Mesenchymal stem cell (in vitro differentiated cells and primary cell): ENCODE data around the gene ARPC2.
A peak's percentile ranks its signal among the peaks of the same experiment; 100 is the strongest.

ENCODE experiments used
- DNase-seq: peaks from one replicate; pipeline ENCODE4 v3.0.0-alpha.2; 2013
- H2AFZ ChIP-seq: one replicate; pipeline ENCODE4 v1.6.1; 2013; ENCODE audit warnings: low read depth, mild to moderate bottlenecking, control low read depth, inconsistent platforms, low read length, moderate library complexity
- H2AK5ac ChIP-seq: 2 replicates; pipeline ENCODE4 v1.6.1; 2013; ENCODE audit warnings: low read length, moderate library complexity, mild to moderate bottlenecking, inconsistent platforms; ENCODE audit not compliant: severe bottlenecking
- H2BK120ac ChIP-seq: one replicate; pipeline ENCODE4 v1.6.1; 2013; ENCODE audit warnings: low read depth, mild to moderate bottlenecking, inconsistent platforms, low read length, moderate library complexity
- H2BK12ac ChIP-seq, 2 experiments: one replicate each; pipeline ENCODE4 v1.6.1; 2013; ENCODE audit warnings: inconsistent platforms in 2 of 2, low read length in 2 of 2, mild to moderate bottlenecking in 2 of 2, moderate library complexity in 2 of 2, control low read depth in 1 of 2
- H2BK15ac ChIP-seq: one replicate; pipeline ENCODE4 v1.6.1; 2013; ENCODE audit warnings: mild to moderate bottlenecking, low read depth, inconsistent platforms; ENCODE audit not compliant: poor library complexity, severe bottlenecking
- H2BK5ac ChIP-seq: 2 replicates; pipeline ENCODE4 v1.6.1; 2013; ENCODE audit warnings: low read depth, mild to moderate bottlenecking, low read length, control low read depth, inconsistent platforms; ENCODE audit not compliant: poor library complexity, severe bottlenecking
- H3K14ac ChIP-seq, 2 experiments: one replicate each; pipeline ENCODE4 v1.6.1; 2013; ENCODE audit warnings: inconsistent platforms in 2 of 2, low read length in 2 of 2, control low read depth in 1 of 2, mild to moderate bottlenecking in 1 of 2, moderate library complexity in 1 of 2
- H3K18ac ChIP-seq, 2 experiments: one replicate each; pipeline ENCODE4 v1.6.1; 2013; ENCODE audit warnings: inconsistent platforms in 2 of 2, low read length in 2 of 2, control low read depth in 1 of 2, low read depth in 1 of 2, mild to moderate bottlenecking in 1 of 2
- H3K23ac ChIP-seq, 2 experiments: one replicate each; pipeline ENCODE4 v1.6.1; 2013; ENCODE audit warnings: inconsistent platforms in 2 of 2, low read length in 2 of 2, mild to moderate bottlenecking in 2 of 2, moderate library complexity in 2 of 2, control low read depth in 1 of 2
- H3K27ac ChIP-seq: 2 replicates; pipeline ENCODE4 v1.5.1; 2013; ENCODE audit warnings: mild to moderate bottlenecking, moderate library complexity, low read length, control low read depth, inconsistent platforms; ENCODE audit not compliant: poor library complexity, severe bottlenecking
- H3K27me3 ChIP-seq, 2 experiments: 2 replicates each; pipeline versions ENCODE4 v1.6.1 to v1.7.0; 2013; ENCODE audit warnings: low read length in 2 of 2, mild to moderate bottlenecking in 2 of 2, moderate library complexity in 2 of 2, control low read depth in 1 of 2, inconsistent platforms in 1 of 2; ENCODE audit not compliant: control insufficient read depth in 1 of 2, insufficient read depth in 1 of 2
- H3K36me3 ChIP-seq, 2 experiments: 2 replicates each; pipeline versions ENCODE4 v1.6.1 to v1.7.0; 2013; ENCODE audit warnings: low read length in 2 of 2, control low read depth in 1 of 2, inconsistent platforms in 1 of 2, low read depth in 1 of 2, mild to moderate bottlenecking in 1 of 2; ENCODE audit not compliant: insufficient read depth in 2 of 2, control insufficient read depth in 1 of 2
- H3K4ac ChIP-seq, 2 experiments: one replicate each; pipeline ENCODE4 v1.6.1; 2013; ENCODE audit warnings: inconsistent platforms in 2 of 2, low read length in 2 of 2, mild to moderate bottlenecking in 2 of 2, moderate library complexity in 2 of 2, control low read depth in 1 of 2, low read depth in 1 of 2
- H3K4me1 ChIP-seq: 2 replicates; pipeline ENCODE4 v1.6.1; 2013; ENCODE audit warnings: low read depth, low read length, control low read depth; ENCODE audit not compliant: control insufficient read depth, insufficient read depth
- H3K4me2 ChIP-seq: 2 replicates; pipeline ENCODE4 v1.6.1; 2013; ENCODE audit warnings: low read length, mild to moderate bottlenecking, inconsistent platforms; ENCODE audit not compliant: poor library complexity, severe bottlenecking
- H3K4me3 ChIP-seq, 2 experiments: 2 replicates each; pipeline versions ENCODE4 v1.5.1 to v1.7.0; 2013; ENCODE audit warnings: low read length in 2 of 2, mild to moderate bottlenecking in 2 of 2, control low read depth in 1 of 2, low read depth in 1 of 2; ENCODE audit not compliant: insufficient read depth in 1 of 2
- H3K79me1 ChIP-seq: replicated peaks from 2 replicates; pipeline ENCODE4 v1.6.1; 2013; ENCODE audit warnings: mild to moderate bottlenecking, control low read depth, low read length, inconsistent platforms; ENCODE audit not compliant: poor library complexity, severe bottlenecking
- H3K9ac ChIP-seq: 2 replicates; pipeline ENCODE4 v1.7.0; 2013; ENCODE audit warnings: mild to moderate bottlenecking, low read length, moderate library complexity
- H3K9me3 ChIP-seq: 2 replicates; pipeline ENCODE4 v1.7.0; 2013; ENCODE audit warnings: mild to moderate bottlenecking, low read length; ENCODE audit not compliant: control insufficient read depth
- H4K8ac ChIP-seq: one replicate; pipeline ENCODE4 v1.6.1; 2013; ENCODE audit warnings: inconsistent platforms, mild to moderate bottlenecking, low read length, moderate library complexity
- H4K91ac ChIP-seq: one replicate; pipeline ENCODE4 v1.6.1; 2013; ENCODE audit warnings: mild to moderate bottlenecking, low read length, inconsistent platforms
- WGBS: methylation state at CpG from one replicate; pipeline ENCODE4 v1.1.7; 2013; ENCODE audit warnings: mixed read lengths; 5-methylcytosine and 5-hydroxymethylcytosine counted together

Gene ARPC2

GRCh38 chr2:218261423-218262236 is 44.6 kb downstream of the ARPC2 start:
- Histone ChIP-seq H3K79me1 (peaks cover 23% of the 10 kb centered on the region), H2BK12ac (peak overlapping the region; percentile 75 to 94), H3K27me3 (no peaks in the 10 kb centered on the region), H3K4me2 (no peak overlapping the region), H4K8ac (peak overlapping the region; percentile 79), H3K27ac (no peak overlapping the region), H3K4ac (peak overlapping the region; percentile 19 to 52), H3K9ac (peak overlapping the region; percentile 38), H2BK15ac (peak overlapping the region; percentile 9), H2AK5ac (peak overlapping the region; percentile 34), H2AFZ (no peak overlapping the region), H2BK120ac (peak overlapping the region; percentile 51), H2BK5ac (no peak overlapping the region), H3K36me3 (peaks cover 46 to 57% of the 10 kb centered on the region in 2 experiments), H3K23ac (peak overlapping the region in 1 of 2 experiments; percentile 47), H3K14ac (no peak overlapping the region), H3K18ac (peak overlapping the region; percentile 30 to 81), H3K9me3 (no peaks in the 10 kb centered on the region), H4K91ac (peak overlapping the region; percentile 95), H3K4me1 (peaks cover 35% of the 10 kb centered on the region), H3K4me3 (no peak overlapping the region)
- peak; percentile 60 for DNase-seq
- WGBS, result 69% methylated on average over 5 of the region's 8 CpGs

- H2BK12ac ChIP-seq, result peak overlapping the region in 1 of 2 experiments; percentile 8
- no peaks in the 10 kb centered on the region for H3K27me3 ChIP-seq
- DNase-seq, result no peak
- no peak overlapping the region for H2BK120ac ChIP-seq
- peak overlapping the region in 1 of 2 experiments; percentile 47 for H3K23ac ChIP-seq
- H2AFZ ChIP-seq, result no peak overlapping the region
- no peak overlapping the region for H3K27ac ChIP-seq
- no peak overlapping the region for H3K14ac ChIP-seq
- H3K4ac ChIP-seq, result peak overlapping the region in 1 of 2 experiments; percentile 17
- no peak overlapping the region for H2BK5ac ChIP-seq
- peaks cover 28% of the 10 kb centered on the region for H3K79me1 ChIP-seq
- H3K18ac ChIP-seq, result peak overlapping the region; percentile 30 to 48
- H4K8ac ChIP-seq, result peak overlapping the region; percentile 79
- no peak overlapping the region for H3K9ac ChIP-seq
- H3K36me3 ChIP-seq, result peaks cover 46 to 59% of the 10 kb centered on the region in 2 experiments
- H3K4me2 ChIP-seq, result no peak overlapping the region
- H4K91ac ChIP-seq, result peak overlapping the region; percentile 76
- H3K4me1 ChIP-seq, result peaks cover 35% of the 10 kb centered on the region
- WGBS, result 86% methylated on average over 5 of the region's 6 CpGs
- H3K4me3 ChIP-seq, result no peak overlapping the region
- no peak overlapping the region for H2AK5ac ChIP-seq
- peak overlapping the region; percentile 9 for H2BK15ac ChIP-seq
- no peaks in the 10 kb centered on the region for H3K9me3 ChIP-seq
Measured at GRCh38 chr2:218262237-218262600, 45.2 kb downstream of the ARPC2 start.

GRCh38 chr2:218262631-218263586 is 45.9 kb downstream of the ARPC2 start:
- Histone ChIP-seq H2AFZ (no peak overlapping the region), H2BK5ac (no peak overlapping the region), H2BK12ac (peak overlapping the region in 1 of 2 experiments; percentile 75), H2BK120ac (no peak overlapping the region), H3K23ac (no peak overlapping the region), H3K27ac (no peak overlapping the region), H2AK5ac (no peak overlapping the region), H3K9ac (no peak overlapping the region), H3K4ac (peak overlapping the region; percentile 8 to 10), H3K9me3 (no peaks in the 10 kb centered on the region), H3K4me1 (peaks cover 35% of the 10 kb centered on the region), H3K14ac (peak overlapping the region in 1 of 2 experiments; percentile 27), H3K36me3 (peaks cover 47 to 60% of the 10 kb centered on the region in 2 experiments), H4K8ac (no peak overlapping the region), H3K18ac (no peak overlapping the region), H3K4me3 (no peak overlapping the region), H3K4me2 (no peak overlapping the region), H2BK15ac (peak overlapping the region; percentile 46), H4K91ac (peak overlapping the region; percentile 43), H3K79me1 (peaks cover 33% of the 10 kb centered on the region), H3K27me3 (no peaks in the 10 kb centered on the region)
- DNase-seq, result no peak
- 97% methylated on average over 39 of the region's 39 CpGs for WGBS
